OCI-LY3 (cell line): ENCODE results near the gene DOCK6.

Experiments
- H2AFZ ChIP-seq: fragments of 200-600, 300-600 bp; shearing (Covaris generic); 2 replicates; pipeline ENCODE4 v1.6.0; 2014; ENCODE audit warnings: antibody characterized with exemption, low read depth, low read length
- H3K27ac ChIP-seq: fragments of 200-600, 300-600 bp; sonication (generic); 2 replicates; pipeline ENCODE4 v1.5.1; 2014; ENCODE audit warnings: mild to moderate bottlenecking, low read length, moderate library complexity, mixed read lengths
- H3K27me3 ChIP-seq: fragments of 200-600, 300-600 bp; sonication (generic); 2 replicates; pipeline ENCODE4 v1.6.1; 2014; ENCODE audit warnings: low read depth, low read length, mixed read lengths
- H3K36me3 ChIP-seq: fragments of 200-600, 300-600 bp; sonication (generic); replicated peaks from 2 replicates; pipeline ENCODE3; 2014; ENCODE audit warnings: low read depth, low read length, mixed read lengths
- H3K4me1 ChIP-seq: fragments of 300-600, 200-600 bp; sonication (generic); 2 replicates; pipeline ENCODE4 v1.6.1; 2014; ENCODE audit warnings: low read length, mixed read lengths
- H3K4me2 ChIP-seq: fragments of 200-600, 300-600 bp; sonication (generic); 2 replicates; pipeline ENCODE4 v1.6.1; 2014; ENCODE audit warnings: low read length, mixed read lengths
- H3K4me3 ChIP-seq: fragments of 300-600, 200-600 bp; sonication (generic); 2 replicates; pipeline ENCODE4 v1.5.1; 2014; ENCODE audit warnings: antibody characterized with exemption, mild to moderate bottlenecking, low read length, moderate library complexity
- H3K79me2 ChIP-seq: fragments of 300-600, 200-600 bp; shearing (Covaris generic); 2 replicates; pipeline ENCODE4 v1.6.1; 2014; ENCODE audit warnings: mild to moderate bottlenecking, low read length, mixed read lengths
- H3K9ac ChIP-seq: fragments of 300-600, 200-600 bp; shearing (Covaris generic); 2 replicates; pipeline ENCODE4 v1.6.0; 2014; ENCODE audit warnings: mild to moderate bottlenecking, low read length, moderate library complexity
- H3K9me3 ChIP-seq: fragments of 200-600, 300-600 bp; shearing (Covaris generic); 2 replicates; pipeline ENCODE4 v1.6.1; 2014; ENCODE audit warnings: low read length, mixed read lengths; ENCODE audit not compliant: insufficient read depth
- H4K20me1 ChIP-seq: fragments of 200-600, 300-600 bp; sonication (generic); 2 replicates; pipeline ENCODE4 v1.6.1; 2016; ENCODE audit warnings: low read length, mixed read lengths; ENCODE audit not compliant: insufficient read depth
- CTCF ChIP-seq: fragments of 200-600, 300-600 bp; sonication (generic); IDR thresholded peaks from 2 replicates; pipeline ENCODE4 v1.5.1; 2014; ENCODE audit warnings: antibody characterized with exemption, low read length, low read depth
- EZH2phosphoT487 ChIP-seq: fragments of 200-600 bp; shearing (Covaris generic); IDR thresholded peaks from 2 replicates; pipeline ENCODE4 v1.6.1; 2018; ENCODE audit warnings: antibody characterized with exemption, mixed run types, low read depth

DOCK6 gene

GRCh38 chr19:11223200-11223599 is 39.1 kb downstream of the DOCK6 start:
- H3K4me1 ChIP-seq: no peaks in the 10 kb centered on the region
- TF ChIP-seq EZH2phosphoT487 (no peak), CTCF (no peak)
- H3K79me2 ChIP-seq: no peaks in the 10 kb centered on the region
- H3K9ac ChIP-seq: no peak overlapping the region
- no peak overlapping the region for H2AFZ ChIP-seq
- H4K20me1 ChIP-seq: no peaks in the 10 kb centered on the region
- no peak overlapping the region for H3K27ac ChIP-seq
- H3K9me3 ChIP-seq: no peaks in the 10 kb centered on the region
- peaks cover 11% of the 10 kb centered on the region for H3K36me3 ChIP-seq
- no peak overlapping the region for H3K4me2 ChIP-seq
- no peaks in the 10 kb centered on the region for H3K27me3 ChIP-seq
- H3K4me3 ChIP-seq: no peak overlapping the region

GRCh38 chr19:11221082-11221598 is 41.2 kb downstream of the DOCK6 start:
- Histone ChIP-seq H3K9me3 (no peaks in the 10 kb centered on the region), H2AFZ (no peak overlapping the region), H3K4me2 (no peak overlapping the region), H3K27me3 (no peaks in the 10 kb centered on the region), H3K27ac (no peak overlapping the region), H4K20me1 (no peaks in the 10 kb centered on the region), H3K9ac (no peak overlapping the region), H3K4me1 (no peaks in the 10 kb centered on the region), H3K79me2 (no peaks in the 10 kb centered on the region), H3K36me3 (peaks cover 11% of the 10 kb centered on the region), H3K4me3 (no peak overlapping the region)
- TF ChIP-seq EZH2phosphoT487 (no peak), CTCF (no peak)

GRCh38 chr19:11214387-11214786 is 47.9 kb downstream of the DOCK6 start:
- Histone ChIP-seq H3K9ac (no peak overlapping the region), H3K9me3 (no peaks in the 10 kb centered on the region), H3K36me3 (no peaks in the 10 kb centered on the region), H3K79me2 (no peaks in the 10 kb centered on the region), H3K4me3 (no peak overlapping the region), H4K20me1 (peaks cover 11% of the 10 kb centered on the region), H3K27ac (no peak overlapping the region), H3K27me3 (no peaks in the 10 kb centered on the region), H2AFZ (no peak overlapping the region), H3K4me2 (no peak overlapping the region), H3K4me1 (no peaks in the 10 kb centered on the region)
- no peak for TF ChIP-seq EZH2phosphoT487

GRCh38 chr19:11210656-11210928 is 51.7 kb downstream of the DOCK6 start:
- no peaks in the 10 kb centered on the region for H3K9me3 ChIP-seq
- no peaks in the 10 kb centered on the region for H3K79me2 ChIP-seq
- TF ChIP-seq CTCF: no peak
- no peak for TF ChIP-seq EZH2phosphoT487
- H4K20me1 ChIP-seq: peaks cover 11% of the 10 kb centered on the region
- H3K27ac ChIP-seq: no peak overlapping the region
- H3K4me3 ChIP-seq: no peak overlapping the region
- no peak overlapping the region for H3K9ac ChIP-seq
- no peaks in the 10 kb centered on the region for H3K27me3 ChIP-seq
- H3K36me3 ChIP-seq: peaks cover 5% of the 10 kb centered on the region
- peaks cover 11% of the 10 kb centered on the region for H3K4me1 ChIP-seq
- H3K4me2 ChIP-seq: no peak overlapping the region
- no peak overlapping the region for H2AFZ ChIP-seq
